Measurements from ENCODE around the gene KCNT1. TPM values are rescaled to one million over a fixed set of nuclear protein-coding genes. Genes with fewer than 3 reads are reported as not detected.
"Not testable (repeated sequence)": the region's sequence is repeated elsewhere in the genome, so short reads cannot be mapped to it uniquely, and the experiment has no call there.

Gene KCNT1
- total and polyA plus RNA-seq, 2 experiments from 2014 or later = 0.27 TPM; not detected in 1

DNA sequence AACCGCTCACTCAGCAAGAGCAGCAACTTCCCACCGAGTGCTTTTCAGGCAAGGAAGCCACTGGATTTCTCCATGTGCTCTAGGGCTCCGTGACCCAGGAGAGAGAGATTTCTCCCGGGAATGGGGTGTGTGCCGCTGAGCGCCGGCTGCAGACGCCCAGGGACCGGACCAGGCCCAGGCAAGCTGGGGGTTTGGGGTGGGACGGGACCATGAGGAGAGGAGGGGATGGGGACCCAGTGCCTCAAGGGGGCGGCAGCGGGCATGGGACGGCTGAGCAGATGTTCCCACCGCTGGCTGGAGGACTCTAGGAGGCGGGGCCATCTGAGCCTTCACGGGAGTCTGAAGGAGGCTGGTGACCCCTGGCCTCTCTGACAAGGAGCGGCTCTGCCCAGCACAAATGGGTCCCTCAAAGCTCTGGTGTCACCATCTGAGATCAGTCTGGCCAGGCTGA, 30.4 kb upstream of the KCNT1 start:
- no peaks in the 10 kb centered on the region for H3K27me3 ChIP-seq
- H3K9me2 ChIP-seq (replicated peaks; ENCODE audit: insufficient read depth) = no peaks in the 10 kb centered on the region
- DNase-seq (ENCODE audit: low spot score) = no peak
- no peak overlapping the region for H2AFZ ChIP-seq
- no peak overlapping the region for H3K4me2 ChIP-seq
- no peak overlapping the region for H3K27ac ChIP-seq
- H3K4me1 ChIP-seq (ENCODE audit: insufficient read depth) = no peaks in the 10 kb centered on the region
- no peaks in the 10 kb centered on the region for H3K36me3 ChIP-seq (replicated peaks; ENCODE audit: insufficient read depth, low read depth)
- no peak overlapping the region for H3K4me3 ChIP-seq
- WGBS (ENCODE audit: low lambda C conversion rate, missing lambda C conversion rate) = 81% methylated on average over 6 of the region's 17 CpGs
- H3K9me3 ChIP-seq (ENCODE audit: low read depth) = no peaks in the 10 kb centered on the region
- no peaks in the 10 kb centered on the region for H4K20me1 ChIP-seq (ENCODE audit: insufficient read depth, poor library complexity, severe bottlenecking)
- H3K79me2 ChIP-seq = no peaks in the 10 kb centered on the region
- TF ChIP-seq EZH2phosphoT487 (IDR thresholded peaks at IDR 0.05; ENCODE audit: low read depth, severe bottlenecking, unreplicated experiment) = no peak
- no peak for TF ChIP-seq EZH2 (IDR thresholded peaks at IDR 0.05; ENCODE audit: borderline replicate concordance)
- TF ChIP-seq, protein P1, sequence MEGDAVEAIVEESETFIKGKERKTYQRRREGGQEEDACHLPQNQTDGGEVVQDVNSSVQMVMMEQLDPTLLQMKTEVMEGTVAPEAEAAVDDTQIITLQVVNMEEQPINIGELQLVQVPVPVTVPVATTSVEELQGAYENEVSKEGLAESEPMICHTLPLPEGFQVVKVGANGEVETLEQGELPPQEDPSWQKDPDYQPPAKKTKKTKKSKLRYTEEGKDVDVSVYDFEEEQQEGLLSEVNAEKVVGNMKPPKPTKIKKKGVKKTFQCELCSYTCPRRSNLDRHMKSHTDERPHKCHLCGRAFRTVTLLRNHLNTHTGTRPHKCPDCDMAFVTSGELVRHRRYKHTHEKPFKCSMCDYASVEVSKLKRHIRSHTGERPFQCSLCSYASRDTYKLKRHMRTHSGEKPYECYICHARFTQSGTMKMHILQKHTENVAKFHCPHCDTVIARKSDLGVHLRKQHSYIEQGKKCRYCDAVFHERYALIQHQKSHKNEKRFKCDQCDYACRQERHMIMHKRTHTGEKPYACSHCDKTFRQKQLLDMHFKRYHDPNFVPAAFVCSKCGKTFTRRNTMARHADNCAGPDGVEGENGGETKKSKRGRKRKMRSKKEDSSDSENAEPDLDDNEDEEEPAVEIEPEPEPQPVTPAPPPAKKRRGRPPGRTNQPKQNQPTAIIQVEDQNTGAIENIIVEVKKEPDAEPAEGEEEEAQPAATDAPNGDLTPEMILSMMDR (IDR thresholded peaks at IDR 0.05; ENCODE audit: poor library complexity) = no peak

DNA sequence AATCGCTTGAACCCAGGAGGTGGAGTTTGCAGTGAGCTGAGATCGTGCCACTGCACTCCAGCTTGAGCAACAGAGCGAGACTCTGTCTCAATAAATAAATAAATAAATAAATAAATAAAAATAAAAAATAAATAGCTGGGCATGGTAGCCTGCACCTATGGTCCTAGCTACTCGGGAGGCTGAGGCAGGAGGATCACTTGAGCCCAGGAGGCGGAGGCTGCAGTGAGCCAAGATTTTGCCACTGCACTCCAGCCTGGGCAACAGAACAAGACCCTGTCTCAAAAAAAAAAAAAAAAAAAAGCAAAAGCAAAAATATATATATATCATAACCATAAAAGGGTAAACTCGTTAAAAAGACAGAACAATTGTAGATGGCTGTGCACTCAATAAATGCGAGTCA, 29.2 kb upstream of the KCNT1 start:
- not testable (repeated sequence) for DNase-seq (ENCODE audit: low spot score); H3K36me3 ChIP-seq (replicated peaks; ENCODE audit: insufficient read depth, low read depth); H3K27ac ChIP-seq; H2AFZ ChIP-seq; H3K27me3 ChIP-seq; H4K20me1 ChIP-seq (ENCODE audit: insufficient read depth, poor library complexity, severe bottlenecking); H3K9me2 ChIP-seq (replicated peaks; ENCODE audit: insufficient read depth); H3K79me2 ChIP-seq; H3K4me2 ChIP-seq; H3K4me1 ChIP-seq (ENCODE audit: insufficient read depth); H3K4me3 ChIP-seq; H3K9me3 ChIP-seq (ENCODE audit: low read depth)
- WGBS (ENCODE audit: low lambda C conversion rate, missing lambda C conversion rate) = 92% methylated on average over 7 of the region's 7 CpGs

DNA sequence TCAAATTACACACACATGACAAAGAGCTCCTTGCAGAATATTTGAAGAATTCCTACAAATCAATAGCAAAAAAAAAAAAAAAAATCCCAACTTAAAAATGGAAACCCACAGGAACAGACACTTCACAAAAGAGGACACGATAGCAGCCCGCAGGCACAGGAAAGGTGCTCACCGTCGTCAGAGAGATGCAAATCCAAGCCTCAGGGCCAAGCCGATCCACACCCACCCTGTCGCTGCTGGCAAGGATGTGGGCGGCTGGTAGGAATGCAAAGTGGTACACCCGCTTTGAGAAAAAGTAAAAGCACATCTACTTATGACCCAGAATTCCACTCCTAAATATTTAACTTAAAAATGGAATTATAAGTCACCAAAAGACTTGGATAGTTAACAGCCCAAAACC, 28.0 kb upstream of the KCNT1 start:
- no peak overlapping the region for H2AFZ ChIP-seq
- no peak overlapping the region for H3K4me3 ChIP-seq
- TF ChIP-seq, protein P1 (IDR thresholded peaks at IDR 0.05; ENCODE audit: poor library complexity) = no peak
- no peak overlapping the region for H3K4me2 ChIP-seq
- no peaks in the 10 kb centered on the region for H3K4me1 ChIP-seq (ENCODE audit: insufficient read depth)
- no peaks in the 10 kb centered on the region for H3K9me3 ChIP-seq (ENCODE audit: low read depth)
- no peaks in the 10 kb centered on the region for H3K36me3 ChIP-seq (replicated peaks; ENCODE audit: insufficient read depth, low read depth)
- H3K27me3 ChIP-seq = no peaks in the 10 kb centered on the region
- no peaks in the 10 kb centered on the region for H3K79me2 ChIP-seq
- no peaks in the 10 kb centered on the region for H3K9me2 ChIP-seq (replicated peaks; ENCODE audit: insufficient read depth)
- 87% methylated on average over 8 of the region's 8 CpGs for WGBS (ENCODE audit: low lambda C conversion rate, missing lambda C conversion rate)
- H3K27ac ChIP-seq = no peak overlapping the region
- DNase-seq (ENCODE audit: low spot score) = no peak
- H4K20me1 ChIP-seq (ENCODE audit: insufficient read depth, poor library complexity, severe bottlenecking) = no peaks in the 10 kb centered on the region

DNA sequence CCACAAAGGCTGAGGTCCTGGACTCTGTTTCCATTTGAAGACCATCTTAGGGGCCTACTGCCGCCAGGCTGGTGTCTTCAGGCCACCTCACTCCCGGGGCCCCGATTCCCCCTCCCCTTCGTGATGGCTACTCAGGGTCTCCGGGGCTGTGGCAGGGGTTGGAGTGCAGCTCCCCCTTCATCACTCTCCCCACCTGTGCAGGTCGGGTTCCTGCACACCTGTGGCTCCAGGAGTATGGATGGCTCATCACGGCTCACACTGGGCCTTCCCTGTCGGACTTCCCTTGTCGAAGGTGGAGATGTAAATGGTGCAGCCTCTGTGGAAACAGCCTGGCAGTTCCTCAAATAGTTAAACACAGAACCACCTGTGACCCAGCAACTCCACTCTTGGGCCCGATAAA, 27.0 kb upstream of the KCNT1 start:
- no peak for TF ChIP-seq EZH2phosphoT487 (IDR thresholded peaks at IDR 0.05; ENCODE audit: low read depth, severe bottlenecking, unreplicated experiment)
- no peaks in the 10 kb centered on the region for H3K27me3 ChIP-seq
- H3K4me1 ChIP-seq (ENCODE audit: insufficient read depth) = no peaks in the 10 kb centered on the region
- H3K9me2 ChIP-seq (replicated peaks; ENCODE audit: insufficient read depth) = no peaks in the 10 kb centered on the region
- no peaks in the 10 kb centered on the region for H3K36me3 ChIP-seq (replicated peaks; ENCODE audit: insufficient read depth, low read depth)
- no peaks in the 10 kb centered on the region for H4K20me1 ChIP-seq (ENCODE audit: insufficient read depth, poor library complexity, severe bottlenecking)
- WGBS (ENCODE audit: low lambda C conversion rate, missing lambda C conversion rate) = 86% methylated on average over 10 of the region's 10 CpGs
- no peak for DNase-seq (ENCODE audit: low spot score)
- no peaks in the 10 kb centered on the region for H3K9me3 ChIP-seq (ENCODE audit: low read depth)
- H2AFZ ChIP-seq = no peak overlapping the region
- no peak overlapping the region for H3K4me3 ChIP-seq
- H3K79me2 ChIP-seq = no peaks in the 10 kb centered on the region
- no peak overlapping the region for H3K4me2 ChIP-seq
- H3K27ac ChIP-seq = no peak overlapping the region

DNA sequence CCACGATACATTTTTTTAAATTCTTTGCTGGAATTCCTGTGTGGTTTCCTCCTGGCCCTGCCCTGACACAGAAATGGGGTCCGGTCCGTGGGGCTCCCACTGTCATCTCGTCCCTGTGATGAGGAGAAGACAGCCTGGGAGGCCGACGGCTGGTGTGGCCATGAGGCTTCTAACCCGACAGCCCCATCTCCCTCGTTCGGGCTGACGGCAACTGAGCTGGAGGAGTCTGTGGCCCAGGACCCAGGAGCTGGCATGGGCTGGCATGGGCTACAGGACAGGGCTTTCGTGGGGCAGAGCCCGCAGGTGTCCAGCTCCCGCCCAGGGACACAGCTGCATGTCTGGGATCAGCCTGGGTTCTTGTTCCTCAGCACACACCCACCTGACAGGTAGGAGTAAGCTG, 25.1 kb upstream of the KCNT1 start:
- Histone ChIP-seq H3K9me2 (replicated peaks; ENCODE audit: insufficient read depth) (no peaks in the 10 kb centered on the region), H3K27ac (no peak overlapping the region), H3K36me3 (replicated peaks; ENCODE audit: insufficient read depth, low read depth) (no peaks in the 10 kb centered on the region), H3K4me1 (ENCODE audit: insufficient read depth) (no peaks in the 10 kb centered on the region), H4K20me1 (ENCODE audit: insufficient read depth, poor library complexity, severe bottlenecking) (no peaks in the 10 kb centered on the region), H2AFZ (no peak overlapping the region), H3K9me3 (ENCODE audit: low read depth) (no peaks in the 10 kb centered on the region), H3K27me3 (no peaks in the 10 kb centered on the region), H3K79me2 (no peaks in the 10 kb centered on the region), H3K4me3 (no peak overlapping the region), H3K4me2 (no peak overlapping the region)
- WGBS (ENCODE audit: low lambda C conversion rate, missing lambda C conversion rate) = 93% methylated on average over 13 of the region's 13 CpGs
- TF ChIP-seq EZH2 (IDR thresholded peaks at IDR 0.05; ENCODE audit: borderline replicate concordance) (no peak), EZH2phosphoT487 (IDR thresholded peaks at IDR 0.05; ENCODE audit: low read depth, severe bottlenecking, unreplicated experiment) (no peak)
- TF ChIP-seq, protein P1 (IDR thresholded peaks at IDR 0.05; ENCODE audit: poor library complexity) = no peak
- DNase-seq (ENCODE audit: low spot score) = no peak

Data from hepatocyte (in vitro differentiated cells).